T-helper 1 cell treated with Interleukin-12 subunit alpha and Interleukin-12 subunit beta and Interleukin-4 antibody, amounts not matched to agents 30 μg/mL and 1 μg/mL, for 36 hours (primary cell): ENCODE results near the gene TMEM80.
"Not testable (repeated sequence)": the region's sequence is repeated elsewhere in the genome, so short reads cannot be mapped to it uniquely, and the experiment has no call there.

ENCODE experiments used
- H3K27ac Mint-ChIP-seq: one replicate; pipeline ENCODE4 v1.8.0; 2021; ENCODE audit warnings: mild to moderate bottlenecking, mixed read lengths
- H3K27me3 Mint-ChIP-seq: one replicate; pipeline ENCODE4 v1.8.0; 2021; ENCODE audit warnings: low read depth, mixed read lengths
- H3K36me3 Mint-ChIP-seq: one replicate; pipeline ENCODE4 v1.8.0; 2021; ENCODE audit warnings: low read depth, mixed read lengths
- H3K4me1 Mint-ChIP-seq: one replicate; pipeline ENCODE4 v1.8.0; 2021; ENCODE audit warnings: low read depth, mixed read lengths
- H3K4me3 Mint-ChIP-seq: one replicate; pipeline ENCODE4 v1.8.0; 2021; ENCODE audit warnings: mild to moderate bottlenecking, moderate library complexity, mixed read lengths
- H3K9me3 Mint-ChIP-seq: one replicate; pipeline ENCODE4 v1.8.0; 2021; ENCODE audit warnings: mixed read lengths

Gene TMEM80

DNA sequence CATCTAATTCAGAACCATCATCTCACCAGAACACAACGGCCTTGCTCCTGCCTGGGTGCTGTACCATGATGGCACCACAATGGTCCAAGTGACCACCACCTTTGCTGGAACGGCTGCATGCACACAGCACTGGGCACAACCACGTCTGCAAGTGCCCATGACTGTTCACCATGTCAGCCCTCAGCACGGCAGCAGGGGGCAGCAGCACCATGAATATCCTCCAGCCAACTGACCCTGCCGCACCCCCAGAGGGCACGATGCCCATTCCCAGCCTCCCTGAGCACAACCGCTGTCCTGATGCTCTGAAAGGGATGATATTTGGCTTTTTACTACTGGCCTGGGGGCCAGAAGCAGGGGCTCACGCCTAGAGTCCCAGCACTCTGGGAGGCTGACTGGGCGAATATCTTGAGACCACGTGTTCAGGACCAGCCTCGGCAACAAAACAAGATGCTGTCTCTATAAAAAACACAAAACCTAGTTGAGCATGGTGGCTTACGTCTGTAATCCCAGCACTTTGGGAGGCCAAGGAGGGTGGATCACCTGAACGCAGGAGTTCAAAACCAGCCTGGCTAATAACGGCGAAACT is 32.8 kb upstream of the TMEM80 start:
- no peaks in the 10 kb centered on the region for H3K9me3 Mint-ChIP-seq
- H3K27ac Mint-ChIP-seq: no peak overlapping the region
- no peaks in the 10 kb centered on the region for H3K27me3 Mint-ChIP-seq
- peaks cover 5% of the 10 kb centered on the region for H3K36me3 Mint-ChIP-seq
- H3K4me3 Mint-ChIP-seq: no peak overlapping the region
- peaks cover 1% of the 10 kb centered on the region for H3K4me1 Mint-ChIP-seq

DNA sequence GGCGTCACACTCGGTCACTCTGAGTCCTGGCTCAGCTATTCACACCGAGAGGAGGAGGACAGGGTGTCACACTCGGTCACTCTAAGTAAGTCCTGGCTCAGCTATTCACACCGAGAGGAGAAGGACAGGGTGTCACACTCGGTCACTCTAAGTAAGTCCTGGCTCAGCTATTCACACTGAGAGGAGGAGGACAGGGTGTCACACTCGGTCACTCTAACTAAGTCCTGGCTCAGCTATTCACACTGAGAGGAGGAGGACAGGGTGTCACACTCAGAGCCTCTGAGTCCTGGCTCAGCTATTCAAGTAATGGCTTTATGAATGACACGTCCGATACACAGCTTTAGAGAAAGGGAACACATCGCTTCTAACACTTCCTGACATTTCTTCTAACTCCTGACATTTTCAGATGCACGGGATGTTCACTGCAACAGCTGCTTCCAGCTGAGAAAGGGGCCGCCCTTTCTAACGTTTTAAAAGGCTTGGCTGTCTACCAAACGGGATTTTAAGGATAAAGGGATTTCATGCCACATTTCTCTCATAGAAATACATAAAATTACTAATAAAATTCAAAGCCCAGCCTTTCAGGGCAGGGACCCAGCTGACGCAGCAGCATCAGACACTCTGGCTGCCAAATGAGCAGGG is 30.4 kb upstream of the TMEM80 start:
- Mint-ChIP-seq H3K27me3 (no peaks in the 10 kb centered on the region), H3K4me3 (no peak overlapping the region), H3K36me3 (peaks cover 9% of the 10 kb centered on the region), H3K27ac (no peak overlapping the region), H3K4me1 (peaks cover 1% of the 10 kb centered on the region), H3K9me3 (no peaks in the 10 kb centered on the region)

DNA sequence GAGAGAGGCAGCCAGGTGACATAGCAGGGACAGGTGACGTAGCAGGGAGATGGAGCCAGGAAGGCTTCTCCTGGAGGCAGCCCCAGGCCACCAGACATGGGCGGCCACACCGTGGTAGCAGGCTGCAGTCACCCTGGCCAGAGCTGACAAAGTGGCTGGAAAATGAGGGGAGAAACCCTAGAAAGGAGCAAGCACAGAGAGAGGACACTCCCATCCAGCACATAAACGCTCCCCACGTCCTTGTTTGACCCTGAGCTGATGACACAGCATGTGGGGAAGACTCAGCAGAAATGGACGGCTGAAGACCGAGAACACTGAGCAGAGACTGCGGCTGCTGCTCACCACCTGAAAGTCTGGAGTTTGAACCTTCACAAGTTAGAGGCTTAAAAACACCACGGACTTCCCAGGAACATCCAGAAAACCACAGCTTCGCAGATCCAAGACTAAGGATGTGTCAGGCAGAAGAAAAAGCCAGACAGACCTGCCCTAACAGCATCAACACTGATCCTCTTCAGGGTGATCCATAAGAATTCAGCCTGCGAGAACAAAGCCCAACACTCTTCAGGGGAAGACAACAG is 29.8 kb upstream of the TMEM80 start:
- no peak overlapping the region for H3K27ac Mint-ChIP-seq
- H3K4me3 Mint-ChIP-seq: no peak overlapping the region
- H3K4me1 Mint-ChIP-seq: peaks cover 1% of the 10 kb centered on the region
- H3K36me3 Mint-ChIP-seq: peaks cover 9% of the 10 kb centered on the region
- H3K9me3 Mint-ChIP-seq: no peaks in the 10 kb centered on the region
- no peaks in the 10 kb centered on the region for H3K27me3 Mint-ChIP-seq

DNA sequence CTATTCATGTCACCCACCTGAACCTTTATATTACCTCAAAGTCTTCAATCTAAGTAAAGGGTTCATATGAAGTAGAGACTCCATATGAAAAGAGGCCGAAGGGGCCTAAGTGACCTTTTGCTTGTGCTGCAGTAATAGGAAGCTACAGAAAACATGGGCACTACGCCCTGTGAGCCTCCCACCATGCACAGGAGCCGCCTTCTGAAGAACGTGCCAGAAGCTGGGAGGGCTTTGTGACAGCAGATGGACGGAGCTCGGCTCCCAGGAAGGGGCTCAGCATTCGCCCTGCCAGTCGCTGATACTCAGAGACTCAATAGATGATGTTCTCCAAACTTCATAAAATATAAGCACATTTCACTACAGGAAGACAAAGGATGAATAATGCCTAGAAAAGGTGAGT is 21.8 kb upstream of the TMEM80 start:
- H3K4me1 Mint-ChIP-seq: no peaks in the 10 kb centered on the region
- peaks cover 20% of the 10 kb centered on the region for H3K36me3 Mint-ChIP-seq
- H3K27ac Mint-ChIP-seq: no peak overlapping the region
- no peak overlapping the region for H3K4me3 Mint-ChIP-seq
- H3K27me3 Mint-ChIP-seq: no peaks in the 10 kb centered on the region
- H3K9me3 Mint-ChIP-seq: no peaks in the 10 kb centered on the region

DNA sequence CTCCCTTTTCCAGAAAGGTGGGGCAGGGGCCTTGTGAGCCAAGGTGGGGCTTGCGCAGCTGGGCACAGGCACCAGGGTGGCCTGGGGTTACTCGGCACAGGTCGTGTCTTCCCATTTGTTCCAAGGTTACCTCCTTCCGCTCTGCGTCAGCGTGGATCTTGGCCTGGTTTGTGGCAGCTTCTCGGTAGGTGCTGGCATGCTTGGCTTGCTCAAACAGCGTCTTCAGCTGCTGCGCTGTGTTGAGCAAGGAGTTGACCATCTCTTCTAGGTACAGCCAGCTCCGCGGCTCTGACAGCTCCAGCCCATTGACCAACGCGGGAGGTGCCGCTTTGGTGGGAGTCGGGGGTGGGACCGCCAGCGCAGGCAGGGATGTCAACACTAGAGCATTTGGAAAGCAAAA is 21.2 kb upstream of the TMEM80 start:
- Mint-ChIP-seq H3K36me3 (peaks cover 20% of the 10 kb centered on the region), H3K9me3 (no peaks in the 10 kb centered on the region), H3K27me3 (no peaks in the 10 kb centered on the region), H3K27ac (no peak overlapping the region), H3K4me3 (no peak overlapping the region), H3K4me1 (no peaks in the 10 kb centered on the region)

DNA sequence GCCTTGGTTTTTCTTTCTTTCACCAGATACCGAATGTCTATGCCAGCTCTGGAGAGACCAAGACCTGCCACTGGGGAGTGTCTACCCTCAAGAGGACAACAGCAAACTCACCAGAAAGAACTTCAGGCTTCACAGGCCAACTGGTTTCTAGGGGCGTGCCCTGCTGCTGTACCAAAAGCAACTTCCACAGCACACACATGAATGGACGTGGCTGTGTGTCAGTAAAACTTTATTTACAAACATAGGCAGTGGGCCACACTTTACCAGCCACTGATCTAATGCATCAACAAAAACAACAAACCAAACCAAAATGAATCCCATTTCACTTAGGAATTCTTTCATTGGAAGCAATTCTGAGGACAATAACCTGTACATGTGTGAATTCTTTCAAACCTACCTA is 17.3 kb upstream of the TMEM80 start:
- Mint-ChIP-seq H3K36me3 (peaks cover 30% of the 10 kb centered on the region), H3K27ac (no peak overlapping the region), H3K4me1 (peaks cover 2% of the 10 kb centered on the region), H3K27me3 (no peaks in the 10 kb centered on the region), H3K9me3 (no peaks in the 10 kb centered on the region), H3K4me3 (no peak overlapping the region)

DNA sequence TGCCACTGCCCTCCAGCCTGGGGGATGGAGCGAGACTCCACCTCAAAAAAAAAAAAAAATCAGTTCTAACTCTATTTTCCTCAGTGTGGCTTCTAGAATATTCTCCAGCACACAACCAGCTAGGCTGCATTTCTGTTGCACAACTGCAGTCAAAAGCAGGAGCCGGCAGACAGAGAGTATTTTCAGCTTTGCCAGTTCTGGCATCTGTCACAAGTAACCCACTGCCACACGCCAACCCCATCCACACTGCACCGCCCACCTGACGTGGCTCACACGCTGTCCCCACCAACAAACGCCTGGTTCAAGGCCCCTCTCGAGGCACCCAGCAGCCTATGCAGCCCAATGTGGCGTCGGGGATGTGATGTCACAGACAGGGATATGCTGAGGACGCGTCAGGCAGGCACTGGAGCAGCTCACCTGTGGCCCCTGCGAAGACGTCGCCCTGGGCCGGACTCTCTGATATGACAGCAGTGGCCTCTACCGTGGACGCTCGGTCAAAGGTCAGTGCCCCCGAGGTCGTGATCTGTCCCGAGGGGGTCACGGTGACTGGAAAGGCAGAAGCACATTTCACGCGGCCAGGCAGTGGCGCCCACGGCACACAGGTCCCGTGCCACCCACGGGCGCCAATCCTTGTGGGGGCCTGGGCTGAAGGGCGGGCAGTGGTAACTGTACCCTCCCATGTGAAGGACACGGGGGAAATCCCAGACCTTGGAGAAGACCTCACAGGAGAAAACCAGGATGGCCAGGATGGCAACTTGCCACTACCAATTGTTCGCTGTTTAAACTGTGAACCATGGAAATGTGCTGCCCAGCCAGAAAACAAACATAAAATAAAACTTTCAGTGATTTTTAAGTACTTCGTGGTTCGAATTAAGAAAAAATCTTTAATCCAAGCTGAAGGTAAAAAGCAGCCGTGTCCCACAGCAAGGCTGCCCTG is 16.1 kb upstream of the TMEM80 start:
- H3K36me3 Mint-ChIP-seq: peaks cover 32% of the 10 kb centered on the region
- H3K27me3 Mint-ChIP-seq: no peaks in the 10 kb centered on the region
- peaks cover 2% of the 10 kb centered on the region for H3K4me1 Mint-ChIP-seq
- H3K4me3 Mint-ChIP-seq: no peak overlapping the region
- no peaks in the 10 kb centered on the region for H3K9me3 Mint-ChIP-seq
- no peak overlapping the region for H3K27ac Mint-ChIP-seq

DNA sequence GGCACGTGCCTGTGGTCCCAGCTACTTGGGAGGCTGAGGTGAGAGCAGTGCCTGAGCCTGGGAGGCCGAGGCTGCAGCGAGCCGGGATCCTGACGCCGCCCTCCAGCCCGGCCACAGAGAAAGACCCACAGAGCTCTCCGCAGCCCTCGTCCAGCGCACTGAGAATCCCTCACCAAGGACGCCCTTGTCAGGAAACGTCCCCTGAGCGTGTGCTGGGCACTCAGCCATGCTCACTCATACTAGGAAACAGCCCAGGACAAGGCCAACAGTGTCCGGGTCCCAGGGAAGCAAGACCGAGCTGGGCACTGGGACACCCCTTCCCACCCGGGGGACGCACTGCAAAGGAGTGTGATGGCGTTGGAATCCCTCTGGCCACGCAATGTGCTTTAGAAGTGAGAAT is 15.1 kb upstream of the TMEM80 start:
- Mint-ChIP-seq H3K36me3 (peaks cover 34% of the 10 kb centered on the region), H3K4me1 (peaks cover 2% of the 10 kb centered on the region), H3K27me3 (no peaks in the 10 kb centered on the region), H3K27ac (no peak overlapping the region), H3K4me3 (no peak overlapping the region), H3K9me3 (no peaks in the 10 kb centered on the region)

DNA sequence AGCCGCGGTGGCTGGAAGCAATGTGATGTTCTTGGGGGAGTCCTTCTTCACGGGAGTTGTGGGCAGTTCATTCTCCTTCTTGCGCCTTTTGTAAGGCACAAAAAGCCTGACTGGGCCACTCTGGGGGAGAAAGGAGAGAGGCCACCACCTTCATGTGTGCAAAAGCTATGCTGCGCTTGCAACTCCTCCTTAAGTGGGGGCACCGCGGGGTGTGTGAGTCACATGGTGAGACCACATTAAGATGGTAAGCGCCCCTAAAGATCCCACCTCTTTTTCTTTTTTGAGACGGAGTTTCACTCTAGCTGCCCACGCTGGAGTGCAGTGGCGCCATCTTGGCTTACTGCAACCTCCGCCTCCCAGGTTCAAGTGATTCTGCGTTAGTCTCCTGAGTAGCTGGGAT is 14.6 kb upstream of the TMEM80 start:
- peaks cover 34% of the 10 kb centered on the region for H3K36me3 Mint-ChIP-seq
- H3K4me1 Mint-ChIP-seq: peaks cover 2% of the 10 kb centered on the region
- H3K27ac Mint-ChIP-seq: no peak overlapping the region
- no peak overlapping the region for H3K4me3 Mint-ChIP-seq
- H3K9me3 Mint-ChIP-seq: no peaks in the 10 kb centered on the region
- H3K27me3 Mint-ChIP-seq: no peaks in the 10 kb centered on the region

DNA sequence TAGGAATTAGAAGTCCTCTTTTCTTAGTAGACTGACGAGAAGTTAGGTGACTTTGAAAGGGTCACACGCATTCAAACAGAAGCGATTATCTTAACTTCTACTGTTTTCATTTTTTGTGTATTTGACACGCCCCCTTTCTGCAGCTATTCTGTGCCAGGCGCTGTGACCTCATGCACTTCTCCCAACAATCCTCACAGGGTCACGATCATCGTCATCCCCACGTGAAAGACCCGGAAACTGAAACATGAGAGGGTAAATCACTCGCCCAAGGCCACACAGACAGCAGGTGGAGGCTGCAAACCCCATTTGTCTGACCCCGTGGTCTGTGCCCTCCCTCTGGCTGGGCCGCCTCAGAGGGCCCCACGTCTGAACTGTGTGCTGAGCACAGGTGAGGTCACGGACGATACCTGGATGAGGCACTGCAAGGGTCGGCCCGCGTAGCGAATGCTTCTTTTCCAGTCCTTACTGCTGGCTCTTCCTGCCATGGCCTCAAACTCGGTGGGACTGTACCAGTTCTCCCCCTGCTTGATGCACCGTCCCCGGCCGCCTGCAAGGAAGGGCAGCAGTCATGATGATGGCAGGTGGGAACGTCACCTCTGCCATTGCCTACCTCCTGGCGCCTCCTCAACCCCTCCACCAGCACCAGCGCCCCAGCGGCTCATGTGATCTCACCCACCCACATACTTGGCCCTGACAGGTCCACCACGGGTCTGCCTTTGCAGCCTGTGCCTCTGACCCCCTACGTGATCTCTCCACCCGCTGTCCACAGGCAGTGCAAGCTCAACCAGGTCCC is 9.0 kb upstream of the TMEM80 start:
- Mint-ChIP-seq H3K9me3 (no peaks in the 10 kb centered on the region), H3K4me1 (peaks cover 16% of the 10 kb centered on the region), H3K27me3 (no peaks in the 10 kb centered on the region), H3K36me3 (peaks cover 36% of the 10 kb centered on the region), H3K4me3 (no peak overlapping the region), H3K27ac (no peak overlapping the region)

DNA sequence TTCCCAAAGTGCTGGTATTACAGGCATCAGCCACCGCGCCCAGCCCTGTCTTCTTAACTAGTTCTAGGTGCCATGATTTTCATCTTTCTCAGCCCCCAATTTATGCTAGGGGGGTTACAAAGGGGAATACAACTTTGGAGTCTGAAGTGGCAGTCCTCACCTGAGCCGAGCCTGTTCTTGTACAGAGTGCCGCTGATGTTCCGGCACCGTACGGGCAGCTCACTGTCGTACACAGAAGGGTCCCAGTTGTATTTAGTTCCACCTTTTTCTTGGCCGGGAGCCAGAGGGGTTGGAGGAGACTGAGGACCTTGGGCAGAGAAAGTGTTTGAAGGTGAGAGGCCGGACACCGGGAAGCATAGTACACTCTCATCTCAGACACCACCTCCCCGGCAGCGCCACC is 7.9 kb upstream of the TMEM80 start:
- H3K4me1 Mint-ChIP-seq: peaks cover 25% of the 10 kb centered on the region
- H3K36me3 Mint-ChIP-seq: peaks cover 27% of the 10 kb centered on the region
- no peaks in the 10 kb centered on the region for H3K27me3 Mint-ChIP-seq
- H3K4me3 Mint-ChIP-seq: no peak overlapping the region
- no peak overlapping the region for H3K27ac Mint-ChIP-seq
- no peaks in the 10 kb centered on the region for H3K9me3 Mint-ChIP-seq

DNA sequence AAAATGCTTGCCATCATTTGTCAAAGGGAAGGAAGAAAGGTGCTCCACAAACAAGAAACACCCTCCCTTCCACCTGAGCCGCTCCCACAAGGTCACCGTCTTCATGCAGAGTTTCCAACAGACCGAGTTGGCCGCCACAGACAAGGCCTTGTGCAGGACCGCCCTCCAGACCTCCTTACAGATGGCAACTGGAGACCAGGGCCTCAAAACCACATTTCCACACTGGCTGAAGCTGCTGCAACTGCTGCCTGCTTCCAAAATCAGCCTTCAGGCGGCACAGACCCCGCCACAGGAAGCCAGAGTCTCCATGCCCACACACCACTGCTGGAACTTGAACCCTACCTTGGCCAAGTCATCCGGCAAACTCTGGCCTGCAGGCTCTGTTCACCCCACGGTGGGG is 6.9 kb upstream of the TMEM80 start:
- Mint-ChIP-seq H3K9me3 (no peaks in the 10 kb centered on the region), H3K36me3 (peaks cover 19% of the 10 kb centered on the region), H3K27ac (no peak overlapping the region)

DNA sequence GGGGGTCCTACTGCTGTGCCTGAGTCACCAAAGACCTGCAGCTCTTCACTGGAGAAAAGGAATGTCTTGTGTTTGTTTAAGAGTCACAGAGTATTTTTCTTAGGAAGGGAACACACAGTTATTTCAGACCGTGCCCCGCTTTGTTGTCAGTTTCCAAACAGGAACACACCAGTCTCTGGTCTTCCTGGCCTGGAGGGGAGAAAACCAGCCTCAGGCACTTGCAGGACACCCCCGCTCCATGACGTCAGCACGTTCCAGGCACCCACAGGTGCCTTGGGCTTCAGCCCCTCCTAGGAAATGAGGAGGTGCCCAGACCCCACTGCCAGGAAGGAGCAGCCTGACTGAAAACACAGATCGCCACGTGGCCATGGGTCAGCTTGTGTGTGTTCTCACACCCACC is 6.0 kb upstream of the TMEM80 start:
- H3K9me3 Mint-ChIP-seq: no peaks in the 10 kb centered on the region
- H3K4me3 Mint-ChIP-seq: no peak overlapping the region
- no peaks in the 10 kb centered on the region for H3K27me3 Mint-ChIP-seq
- no peak overlapping the region for H3K27ac Mint-ChIP-seq
- H3K36me3 Mint-ChIP-seq: peaks cover 10% of the 10 kb centered on the region
- peaks cover 32% of the 10 kb centered on the region for H3K4me1 Mint-ChIP-seq

More for the DNA sequence above, 6.9 kb upstream of the TMEM80 start:
- Mint-ChIP-seq H3K4me3 (no peak overlapping the region), H3K4me1 (peaks cover 32% of the 10 kb centered on the region), H3K27me3 (no peaks in the 10 kb centered on the region)

DNA sequence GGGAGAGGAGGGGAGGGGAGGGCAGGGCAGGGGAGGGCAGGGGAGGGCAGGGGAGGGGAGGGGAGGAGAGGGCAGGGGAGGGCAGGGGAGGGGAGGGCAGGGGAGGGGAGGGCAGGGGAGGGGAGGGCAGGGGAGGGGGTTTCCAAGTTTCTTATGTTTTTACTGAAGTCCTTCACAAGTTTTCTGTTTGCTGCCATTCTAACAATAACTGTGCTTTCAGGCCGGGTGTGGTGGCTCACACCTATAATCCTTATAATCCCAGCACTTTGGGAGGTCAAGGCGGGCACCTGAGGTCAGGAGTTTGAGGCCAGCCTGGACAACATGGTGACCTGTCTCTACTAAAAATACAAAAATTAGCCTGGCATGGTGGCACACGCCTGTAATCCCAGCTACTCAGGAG is 5.4 kb upstream of the TMEM80 start:
- Mint-ChIP-seq H3K27ac (peak overlapping the region; percentile 12), H3K4me1 (peaks cover 32% of the 10 kb centered on the region)
- H3K9me3 Mint-ChIP-seq, H3K36me3 Mint-ChIP-seq, H3K27me3 Mint-ChIP-seq, H3K4me3 Mint-ChIP-seq: not testable (repeated sequence)
